ENCODE results near the gene TRERF1.

- TF ChIP-seq CTCF (IDR thresholded peaks at IDR 0.05): no peak
- no peak for TF ChIP-seq POLR2A (IDR thresholded peaks at IDR 0.05)
Measured at GRCh38 chr6:42268016-42268834, 183.5 kb downstream of the TRERF1 start.
